HEK293 (cell line): ENCODE results near the gene SCUBE1.

Experiments used
- CTCF ChIP-seq: fragments of 450-650 bp; formaldehyde crosslinking; IDR thresholded peaks from 2 replicates; pipeline ENCODE4 v1.5.1; 2016; ENCODE audit warnings: missing biosample characterization, missing genetic modification characterization
- ELK4 ChIP-seq: IDR thresholded peaks from 2 replicates; pipeline ENCODE4 v1.6.1; 2011; ENCODE audit warnings: mild to moderate bottlenecking, low read depth, low read length, borderline replicate concordance
- YY1 ChIP-seq: fragments of 450-650 bp; formaldehyde crosslinking; IDR thresholded peaks from 2 replicates; pipeline ENCODE4 v1.5.1; 2018; ENCODE audit warnings: missing biosample characterization, missing genetic modification characterization
- ZBTB10 ChIP-seq: fragments of 450-650 bp; formaldehyde crosslinking; IDR thresholded peaks from 2 replicates; pipeline ENCODE4 v1.5.1; 2016; ENCODE audit warnings: missing biosample characterization, missing genetic modification characterization
- ZBTB8A ChIP-seq: fragments of 450-650 bp; formaldehyde crosslinking; IDR thresholded peaks from 2 replicates; pipeline ENCODE4 v1.5.1; 2016; ENCODE audit warnings: missing biosample characterization, missing genetic modification characterization
- ZNF174 ChIP-seq: fragments of 450-650 bp; formaldehyde crosslinking; IDR thresholded peaks from 2 replicates; pipeline ENCODE4 v1.5.0; 2017; ENCODE audit warnings: missing biosample characterization, mild to moderate bottlenecking, missing genetic modification characterization
- ZNF26 ChIP-seq: fragments of 450-650 bp; formaldehyde crosslinking; IDR thresholded peaks from 2 replicates; pipeline ENCODE4 v1.5.1; 2016; ENCODE audit warnings: missing biosample characterization, missing genetic modification characterization
- ZNF324 ChIP-seq: fragments of 450-650 bp; formaldehyde crosslinking; IDR thresholded peaks from 2 replicates; pipeline ENCODE4 v1.5.1; 2016; ENCODE audit warnings: missing biosample characterization, missing genetic modification characterization
- ZNF341 ChIP-seq: fragments of 450-650 bp; formaldehyde crosslinking; IDR thresholded peaks from 2 replicates; pipeline ENCODE4; 2016; ENCODE audit warnings: low read depth, missing biosample characterization, missing genetic modification characterization
- ZNF707 ChIP-seq: fragments of 450-650 bp; formaldehyde crosslinking; IDR thresholded peaks from 2 replicates; pipeline ENCODE4 v1.5.1; 2016; ENCODE audit warnings: missing biosample characterization, missing genetic modification characterization
- ZNF777 ChIP-seq: fragments of 450-650 bp; formaldehyde crosslinking; IDR thresholded peaks from 2 replicates; pipeline ENCODE4 v1.5.1; 2017; ENCODE audit warnings: missing biosample characterization, missing genetic modification characterization, borderline replicate concordance

- TF ChIP-seq ZNF174 (tag by site-specific recombination) (no peak), ZNF707 (tag by site-specific recombination) (no peak), ZNF26 (tag by site-specific recombination) (no peak), CTCF (tag by site-specific recombination) (no peak), ZBTB8A (tag by site-specific recombination) (no peak), ZNF324 (tag by site-specific recombination) (no peak), ZBTB10 (tag by site-specific recombination) (no peak), ELK4 (no peak), YY1 (tag by site-specific recombination) (no peak), ZNF777 (tag by site-specific recombination) (no peak), ZNF341 (tag by site-specific recombination) (no peak)
Observed at GRCh38 chr22:43384863-43385262, 41.7 kb upstream of the SCUBE1 start.
